MM.1S (cell line): ENCODE measurements around the gene NAIF1.

Experiments used
- CTCF ChIP-seq: fragments of 300-600 bp; sonication (generic); IDR thresholded peaks from 2 replicates; pipeline ENCODE4 v1.5.1; 2016; ENCODE audit warnings: antibody characterized with exemption, low read length, mixed read lengths
- EZH2 ChIP-seq: fragments of 300-600 bp; sonication (generic); optimal IDR thresholded peaks from 2 replicates; pipeline ENCODE3; 2017; ENCODE audit warnings: low read depth, mild to moderate bottlenecking, antibody characterized with exemption, low read length, mixed read lengths
- EZH2phosphoT487 ChIP-seq: fragments of 300-600 bp; sonication (generic); IDR thresholded peaks from 2 replicates; pipeline ENCODE4 v1.6.1; 2018; ENCODE audit warnings: antibody characterized with exemption, low read length

- TF ChIP-seq CTCF (no peak), EZH2phosphoT487 (no peak), EZH2 (no peak)
Observed at GRCh38 chr9:128102861-128103588, 35.9 kb upstream of the NAIF1 start.
